GM19099 (cell line): ENCODE measurements around the gene KPNA3.

ENCODE experiments used
- POLR2A ChIP-seq: IDR thresholded peaks from 3 replicates; pipeline ENCODE4 v1.6.1; 2011; ENCODE audit warnings: low read depth; ENCODE audit not compliant: insufficient read length; ENCODE audit errors: extremely low read depth

KPNA3 gene

DNA sequence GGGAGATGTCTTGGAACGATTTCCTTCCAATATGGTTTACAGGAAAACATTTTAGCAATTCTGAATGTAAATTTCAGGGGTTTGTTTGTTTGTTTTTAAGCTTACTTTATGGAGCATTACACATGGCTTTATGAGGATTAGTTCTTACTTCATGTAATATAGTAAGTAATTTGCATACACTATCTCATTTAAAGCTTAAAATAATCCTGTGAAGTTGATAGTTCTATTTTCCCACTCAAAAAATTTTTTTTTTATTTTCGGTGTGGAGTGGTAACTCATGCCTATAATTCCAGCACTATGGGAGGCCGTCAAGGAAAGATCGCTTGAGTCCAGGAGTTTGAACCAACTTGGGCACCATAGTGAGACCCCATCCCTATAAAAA, 19.0 kb upstream of the KPNA3 start:
- no peak for TF ChIP-seq POLR2A

- TF ChIP-seq POLR2A: no peak
Observed at GRCh38 chr13:49810567-49811526, 18.4 kb upstream of the KPNA3 start.

GRCh38 chr13:49807681-49808080, 15.2 kb upstream of the KPNA3 start:
- TF ChIP-seq POLR2A: no peak

DNA sequence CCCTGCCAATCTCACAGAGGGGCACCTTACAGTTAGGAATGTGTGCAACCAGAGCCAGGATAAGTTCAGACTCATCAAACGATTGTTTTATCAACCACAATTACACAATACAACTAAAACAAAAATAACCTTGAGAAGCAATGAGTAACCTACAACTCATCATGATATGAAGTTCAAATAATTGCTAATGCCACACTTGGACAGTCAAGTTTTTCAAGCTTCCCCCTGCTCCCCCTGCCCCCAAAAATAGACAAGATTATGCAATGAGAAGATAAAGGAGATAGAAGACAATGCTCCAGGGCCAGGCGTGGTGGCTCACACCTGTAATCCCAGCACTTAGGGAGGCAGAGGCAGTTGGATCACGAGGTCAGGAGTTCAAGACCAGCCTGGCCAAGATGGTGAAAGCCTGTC, 13.6 kb upstream of the KPNA3 start:
- TF ChIP-seq POLR2A: no peak

GRCh38 chr13:49802426-49802825, 9.9 kb upstream of the KPNA3 start:
- TF ChIP-seq POLR2A: no peak

DNA sequence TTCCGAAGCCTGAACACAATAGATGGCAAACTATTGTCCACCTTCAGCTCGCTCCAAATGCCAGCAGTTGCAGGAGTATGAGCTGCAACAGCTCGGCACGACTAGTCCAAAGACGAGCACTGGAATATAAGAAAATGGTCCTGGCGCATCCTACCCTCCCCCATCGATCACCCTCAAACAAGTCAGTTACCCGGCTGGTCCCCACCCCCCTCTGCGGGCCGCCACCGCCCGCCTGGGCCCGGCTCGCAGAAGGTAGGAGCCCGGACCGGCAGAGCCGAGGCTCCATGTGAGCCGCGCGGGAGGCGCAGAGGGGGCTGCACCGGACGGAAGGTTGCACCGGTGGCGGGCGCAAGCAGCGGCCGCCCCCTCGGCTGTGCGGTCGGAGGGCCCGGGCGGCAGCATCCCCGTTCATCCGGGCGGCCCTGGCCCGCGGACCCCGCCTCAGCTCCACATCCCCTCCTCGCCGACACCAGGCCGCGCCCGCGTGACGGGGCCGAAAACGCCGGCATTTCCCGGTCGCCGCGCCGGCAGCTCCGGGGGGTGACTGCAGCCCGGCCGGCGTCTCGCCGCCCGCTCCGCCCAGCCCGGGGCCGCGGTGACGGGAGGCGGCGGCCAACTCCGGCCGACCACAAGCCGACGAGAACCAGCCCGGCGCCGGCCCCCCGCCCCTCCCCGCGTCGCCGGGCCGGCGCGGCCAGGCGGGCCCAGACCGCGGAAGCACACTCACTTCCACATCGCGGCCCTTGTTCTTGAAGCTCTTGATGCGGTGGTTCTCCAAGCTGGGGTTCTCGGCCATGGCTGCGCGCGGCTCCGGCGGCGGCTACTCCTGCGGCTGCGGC, 552 bp downstream of the KPNA3 start:
- TF ChIP-seq POLR2A: peak; percentile 34

- no peak for TF ChIP-seq POLR2A
Observed at GRCh38 chr13:49791315-49791710, 1.2 kb downstream of the KPNA3 start.

DNA sequence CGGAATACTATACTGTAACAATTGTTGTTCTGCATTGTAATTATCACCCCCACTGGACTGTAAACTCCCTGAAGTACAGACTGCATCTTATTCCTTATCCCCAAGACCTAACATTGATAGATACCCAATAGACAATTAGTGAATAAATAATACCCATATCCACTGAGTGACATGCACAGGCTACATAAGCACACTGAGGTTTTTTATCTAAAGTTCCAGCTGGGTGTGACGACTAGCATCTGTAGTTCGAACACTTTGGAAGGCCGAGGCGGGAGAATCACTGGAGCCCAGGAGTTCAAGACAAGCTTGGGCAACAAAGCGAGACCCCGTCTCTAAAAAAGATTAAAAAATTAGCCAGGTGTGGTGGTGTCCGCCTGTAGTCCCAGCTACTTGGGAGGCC, 2.5 kb downstream of the KPNA3 start:
- no peak for TF ChIP-seq POLR2A

DNA sequence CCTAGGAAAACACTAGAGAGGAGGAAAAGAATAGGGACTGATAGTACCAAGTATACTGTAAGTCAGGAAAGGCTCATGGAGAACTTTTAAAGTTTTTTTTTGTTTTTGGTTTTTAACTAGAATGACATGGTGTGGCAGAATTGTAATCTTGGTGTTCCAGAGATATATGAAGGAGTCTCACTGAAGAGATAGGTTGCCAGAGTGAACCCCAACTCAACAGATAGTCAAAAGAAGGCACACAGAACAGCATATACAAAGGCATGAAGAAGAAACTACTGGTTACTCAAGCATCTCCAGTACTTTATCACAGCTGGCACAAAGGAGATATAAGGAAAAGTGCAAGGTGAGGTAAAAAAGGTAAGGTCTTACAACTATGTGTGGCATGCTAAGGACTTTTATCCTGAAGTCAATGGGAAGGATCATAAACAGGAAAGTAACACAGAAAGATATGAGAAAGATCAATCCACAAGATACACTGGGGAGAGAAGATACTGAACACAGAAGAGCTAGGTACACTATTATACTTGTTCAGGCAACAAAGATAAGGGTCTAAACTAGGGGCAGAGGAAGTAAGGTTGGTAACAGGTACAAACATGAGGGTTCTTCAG, 6.0 kb downstream of the KPNA3 start:
- no peak for TF ChIP-seq POLR2A

GRCh38 chr13:49784886-49785570, 7.5 kb downstream of the KPNA3 start:
- TF ChIP-seq POLR2A: no peak

- no peak for TF ChIP-seq POLR2A
Observed at GRCh38 chr13:49783865-49784264, 8.6 kb downstream of the KPNA3 start.

DNA sequence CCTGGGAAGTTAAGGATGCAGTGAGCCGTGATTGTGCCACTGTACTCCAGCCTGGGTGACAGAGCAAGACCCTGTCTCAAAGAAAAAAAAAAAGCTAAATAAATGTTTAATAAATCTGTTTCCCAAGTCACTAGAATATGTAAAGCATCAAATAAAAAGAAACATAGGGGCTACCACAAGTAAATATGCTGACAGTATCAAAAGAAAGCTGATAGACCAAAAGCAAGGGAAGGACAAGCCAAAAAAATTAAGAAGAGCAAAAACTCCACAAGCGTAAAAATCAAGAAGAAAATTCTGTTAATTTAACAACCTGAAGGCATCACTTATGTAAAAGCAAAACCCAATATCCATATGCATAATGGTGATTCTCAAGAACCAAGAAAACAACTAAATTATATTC, 9.7 kb downstream of the KPNA3 start:
- TF ChIP-seq POLR2A: no peak

DNA sequence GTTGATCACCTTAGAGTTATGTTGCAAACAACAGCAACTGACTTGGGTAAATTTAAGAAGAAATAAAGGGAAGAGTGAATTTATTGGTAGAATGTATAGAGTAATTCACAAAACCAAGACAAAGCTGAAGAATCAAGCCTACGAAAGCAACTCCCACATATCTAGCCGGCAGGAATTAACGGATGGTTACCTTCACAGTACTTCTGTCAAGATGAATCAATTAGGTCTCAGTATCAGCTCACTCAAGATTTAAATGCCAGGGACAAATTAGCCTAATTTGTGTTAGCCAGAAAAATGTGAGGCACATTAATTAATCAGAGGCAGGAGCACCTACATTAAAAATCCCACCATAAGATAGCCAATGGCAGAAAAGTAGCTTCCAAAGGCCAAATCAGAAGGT, 10.7 kb downstream of the KPNA3 start:
- no peak for TF ChIP-seq POLR2A

DNA sequence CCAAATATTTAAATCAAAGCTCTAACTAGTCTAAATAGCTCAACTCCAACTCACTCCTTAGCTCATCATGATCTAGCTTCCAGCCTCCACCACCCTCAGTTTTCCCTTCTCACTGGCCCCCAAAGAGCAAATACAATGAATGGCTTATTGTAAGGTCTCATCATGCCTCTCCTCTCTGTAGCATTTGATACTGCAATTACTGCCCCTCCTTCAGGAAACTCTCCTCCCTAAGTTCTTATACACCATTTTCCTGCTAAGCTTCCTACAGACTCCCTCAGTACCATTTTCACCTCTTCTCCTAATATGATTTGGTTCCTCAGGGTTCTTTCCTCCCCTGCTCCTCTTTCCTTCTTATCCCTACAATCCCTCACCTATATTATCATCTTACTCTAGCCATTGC, 12.8 kb downstream of the KPNA3 start:
- TF ChIP-seq POLR2A: no peak
